GM20000 (cell line): ENCODE measurements around the gene PACSIN3.

Experiments
- DNase-seq: peaks from one replicate; pipeline ENCODE4 v3.0.0; 2012; ENCODE audit warnings: low spot score
- CTCF ChIP-seq: IDR thresholded peaks from 2 replicates; pipeline ENCODE4 v1.5.1; 2012; ENCODE audit warnings: mild to moderate bottlenecking, control low read depth; ENCODE audit errors: extremely low read depth, missing control alignments

The PACSIN3 gene

GRCh38 chr11:47148903-47149531 is 37.2 kb downstream of the PACSIN3 start:
- no peak for TF ChIP-seq CTCF
- DNase-seq: no peak

- no peak for TF ChIP-seq CTCF
- DNase-seq: no peak
Measured at GRCh38 chr11:47148270-47148669, 38.0 kb downstream of the PACSIN3 start.

GRCh38 chr11:47147681-47148080 is 38.6 kb downstream of the PACSIN3 start:
- TF ChIP-seq CTCF: no peak
- DNase-seq: no peak

GRCh38 chr11:47147250-47147649 is 39.0 kb downstream of the PACSIN3 start:
- no peak for DNase-seq
- no peak for TF ChIP-seq CTCF

GRCh38 chr11:47144541-47144940 is 41.7 kb downstream of the PACSIN3 start:
- TF ChIP-seq CTCF: no peak
- DNase-seq: no peak

- TF ChIP-seq CTCF: no peak
- no peak for DNase-seq
Measured at GRCh38 chr11:47143322-47143721, 42.9 kb downstream of the PACSIN3 start.

- DNase-seq: no peak
- no peak for TF ChIP-seq CTCF
Measured at GRCh38 chr11:47139878-47140277, 46.4 kb downstream of the PACSIN3 start.
